IPS-11a (cell line): ENCODE data around the gene FYN.

Experiments
- H3K4me3 ChIP-seq: one replicate; pipeline ENCODE4 v1.5.1; 2013; ENCODE audit warnings: low read depth, low read length, control low read depth

Gene FYN

GRCh38 chr6:111672761-111673450 is 200.3 kb downstream of the FYN start:
- no peak overlapping the region for H3K4me3 ChIP-seq

GRCh38 chr6:111669326-111669725 is 203.9 kb downstream of the FYN start:
- H3K4me3 ChIP-seq, result no peak overlapping the region

- H3K4me3 ChIP-seq, result no peak overlapping the region
Measured at GRCh38 chr6:111668410-111668809, 204.8 kb downstream of the FYN start.

- H3K4me3 ChIP-seq, result no peak overlapping the region
Measured at GRCh38 chr6:111667931-111668330, 205.3 kb downstream of the FYN start.

GRCh38 chr6:111666847-111667246 is 206.4 kb downstream of the FYN start:
- no peak overlapping the region for H3K4me3 ChIP-seq

- H3K4me3 ChIP-seq, result no peak overlapping the region
Measured at GRCh38 chr6:111664565-111665030, 208.7 kb downstream of the FYN start.

- no peak overlapping the region for H3K4me3 ChIP-seq
Measured at GRCh38 chr6:111663692-111664564, 209.3 kb downstream of the FYN start.

GRCh38 chr6:111662794-111663593 is 210.3 kb downstream of the FYN start:
- no peak overlapping the region for H3K4me3 ChIP-seq

- H3K4me3 ChIP-seq, result no peak overlapping the region
Measured at GRCh38 chr6:111662072-111662793, 211.0 kb downstream of the FYN start.

GRCh38 chr6:111661541-111662061 is 211.7 kb downstream of the FYN start:
- H3K4me3 ChIP-seq, result no peak overlapping the region

GRCh38 chr6:111660531-111660930 is 212.7 kb downstream of the FYN start:
- H3K4me3 ChIP-seq, result no peak overlapping the region

GRCh38 chr6:111658462-111659154 is 214.6 kb downstream of the FYN start:
- H3K4me3 ChIP-seq, result no peak overlapping the region

- H3K4me3 ChIP-seq, result no peak overlapping the region
Measured at GRCh38 chr6:111657146-111657545, 216.1 kb downstream of the FYN start.

GRCh38 chr6:111653979-111654378 is 219.3 kb downstream of the FYN start:
- no peak overlapping the region for H3K4me3 ChIP-seq

GRCh38 chr6:111653434-111653833 is 219.8 kb downstream of the FYN start:
- no peak overlapping the region for H3K4me3 ChIP-seq

GRCh38 chr6:111652156-111652555 is 221.1 kb downstream of the FYN start:
- H3K4me3 ChIP-seq, result no peak overlapping the region

GRCh38 chr6:111651185-111652034 is 221.8 kb downstream of the FYN start:
- H3K4me3 ChIP-seq, result no peak overlapping the region

GRCh38 chr6:111650049-111650448 is 223.2 kb downstream of the FYN start:
- no peak overlapping the region for H3K4me3 ChIP-seq

- no peak overlapping the region for H3K4me3 ChIP-seq
Measured at GRCh38 chr6:111648100-111648499, 225.2 kb downstream of the FYN start.
